SH-SY5Y (cell line): ENCODE data around the gene RCAN1.

Source experiments
- GATA2 ChIP-seq: IDR thresholded peaks from 2 replicates; pipeline ENCODE4 v1.6.1; 2011; ENCODE audit warnings: mild to moderate bottlenecking, low read depth, low read length
- GATA3 ChIP-seq: IDR thresholded peaks from 2 replicates; pipeline ENCODE4 v1.6.1; 2011; ENCODE audit warnings: low read depth, mild to moderate bottlenecking, low read length, moderate library complexity

- TF ChIP-seq GATA2 (no peak), GATA3 (no peak)
These were observed 90.0 kb downstream of the RCAN1 start for GRCh38 chr21:34524646-34525601.
